GM21423 (cell line): ENCODE results near the gene SLC44A5.
"Not testable (repeated sequence)": the region's sequence is repeated elsewhere in the genome, so short reads cannot be mapped to it uniquely, and the experiment has no call there.

Source experiments
- ATAC-seq: cut with Tn5 transposase; IDR thresholded peaks from one replicate; pipeline ENCODE4 v1.9.1; 2021; ENCODE audit warnings: mild to moderate bottlenecking, moderate library complexity; ENCODE audit not compliant: unreplicated experiment

The SLC44A5 gene

GRCh38 chr1:75528001-75528400, 82.9 kb downstream of the SLC44A5 start:
- no peak for ATAC-seq

- no peak for ATAC-seq
These were observed 88.5 kb downstream of the SLC44A5 start for GRCh38 chr1:75522389-75522788.

- ATAC-seq: no peak
These were observed 89.3 kb downstream of the SLC44A5 start for GRCh38 chr1:75521658-75522057.

DNA sequence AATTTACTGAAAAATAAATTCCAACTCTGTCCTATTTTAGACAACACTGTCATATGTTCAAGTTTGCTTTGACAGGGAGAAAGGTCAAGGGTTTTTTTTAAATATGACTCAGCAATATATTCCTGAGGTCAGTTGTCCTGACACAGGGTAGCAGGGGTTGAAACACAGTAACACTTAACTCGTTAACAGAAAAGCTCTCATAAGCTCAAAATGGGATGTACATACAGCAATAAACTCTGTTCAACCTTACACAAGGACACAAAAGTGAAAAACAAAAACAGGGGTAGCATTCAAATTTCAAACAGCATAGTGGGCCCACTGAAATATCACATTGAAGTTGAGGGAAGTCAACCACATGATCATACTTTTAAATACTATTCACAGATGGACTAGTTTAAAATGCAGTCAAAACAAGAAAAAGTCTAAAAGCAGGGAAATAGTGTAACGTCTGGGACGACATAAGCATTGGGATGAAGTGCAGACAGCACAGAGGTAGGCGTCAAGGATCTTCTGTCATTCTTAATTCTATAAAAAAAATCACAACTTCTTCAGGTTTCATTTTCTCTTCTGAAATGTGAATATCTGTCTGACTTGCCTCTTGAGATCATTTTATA, 89.9 kb downstream of the SLC44A5 start:
- ATAC-seq: no peak

DNA sequence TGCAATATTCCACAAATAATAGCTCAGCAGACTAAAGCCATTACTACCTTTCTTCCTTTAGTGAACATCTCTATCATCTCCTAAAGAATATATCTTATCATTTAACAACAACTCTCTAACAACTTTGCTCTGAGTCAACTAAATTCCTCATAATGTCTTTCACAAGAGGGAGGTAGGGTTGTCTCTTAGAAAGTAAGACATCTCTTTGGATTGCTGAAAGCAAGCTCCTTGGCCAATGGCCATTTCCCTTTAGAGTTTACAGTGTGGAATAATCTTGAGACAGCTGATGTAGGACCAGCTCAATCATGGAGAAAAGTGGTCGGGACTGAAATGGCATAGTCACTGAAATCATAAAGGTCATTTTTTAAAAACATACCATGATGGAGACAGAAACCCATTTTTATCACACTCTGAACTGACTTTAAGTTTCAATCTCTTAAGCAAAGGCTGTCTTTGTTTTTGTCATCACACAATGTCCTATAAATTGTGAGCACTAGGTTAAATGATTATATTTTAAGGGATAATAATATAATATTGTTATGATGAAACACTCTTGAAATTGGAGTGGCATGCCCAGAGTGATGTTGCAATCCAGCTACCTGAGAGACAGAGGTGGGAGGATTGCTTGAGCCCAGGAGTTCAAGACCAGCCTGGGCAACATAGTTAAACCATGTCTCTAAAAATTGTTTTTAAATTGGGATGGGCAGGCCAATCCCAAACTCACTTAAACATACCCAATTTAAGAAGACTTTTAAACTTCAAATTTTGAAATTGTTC, 91.1 kb downstream of the SLC44A5 start:
- no peak for ATAC-seq

- no peak for ATAC-seq
These were observed 92.2 kb downstream of the SLC44A5 start for GRCh38 chr1:75518686-75519085.

DNA sequence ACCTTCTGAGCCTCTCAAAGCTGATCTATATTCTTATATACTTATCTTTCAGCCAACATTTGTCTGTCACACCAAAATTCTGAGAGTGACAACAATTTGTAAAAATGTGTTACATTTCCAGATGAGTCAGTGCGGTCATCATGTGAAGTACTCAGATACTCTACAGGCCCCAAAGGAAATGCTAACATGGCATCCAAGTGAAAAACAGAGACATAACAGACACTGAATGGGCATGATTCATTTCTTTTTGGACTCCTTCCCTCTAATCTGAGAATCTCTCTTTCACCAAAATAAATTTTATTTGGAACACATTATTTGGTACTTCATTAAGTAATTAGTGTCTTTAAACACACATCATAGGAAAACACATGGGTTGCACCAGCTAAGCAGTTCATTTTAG, 96.6 kb downstream of the SLC44A5 start:
- no peak for ATAC-seq

GRCh38 chr1:75506976-75507375, 103.9 kb downstream of the SLC44A5 start:
- no peak for ATAC-seq

GRCh38 chr1:75503221-75503974, 107.5 kb downstream of the SLC44A5 start:
- no peak for ATAC-seq

DNA sequence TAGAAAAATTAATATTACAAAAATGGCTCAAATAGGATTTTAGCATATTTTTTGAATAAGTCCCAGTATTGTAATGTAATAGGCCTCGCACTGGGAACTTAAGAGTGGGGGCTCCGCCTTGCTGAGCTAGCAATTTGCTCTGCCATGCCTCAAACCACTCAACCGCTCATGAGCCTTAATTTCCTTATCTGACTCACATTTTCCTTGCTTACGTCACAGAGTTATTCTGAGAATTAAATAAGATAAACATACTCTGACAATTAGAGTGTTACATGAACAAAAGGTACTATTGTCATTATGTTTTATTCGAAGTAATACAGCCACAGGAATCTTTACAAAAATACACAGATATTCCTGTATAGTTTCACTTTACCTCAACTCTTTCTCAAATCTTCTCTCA, 108.1 kb downstream of the SLC44A5 start:
- no peak for ATAC-seq

- ATAC-seq: no peak
These were observed 109.2 kb downstream of the SLC44A5 start for GRCh38 chr1:75501577-75502295.

DNA sequence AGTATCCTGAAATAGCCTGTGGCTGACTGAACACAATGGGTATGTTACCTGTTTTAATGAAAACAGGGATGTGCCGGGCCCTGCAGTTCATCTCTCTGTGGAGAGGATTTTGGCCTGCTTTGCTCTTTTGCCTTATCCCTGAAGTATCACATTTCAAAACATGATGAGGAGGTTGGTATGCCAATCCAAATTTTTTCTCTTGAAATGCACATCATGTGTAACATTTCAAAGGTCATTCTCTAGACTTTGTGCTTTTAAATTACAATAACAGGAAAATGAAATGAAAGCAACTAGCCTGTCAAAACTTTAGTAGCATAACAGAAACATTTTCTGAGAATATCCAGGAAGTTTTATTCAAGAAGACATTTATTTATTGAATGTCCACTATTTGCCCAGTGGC, 118.9 kb downstream of the SLC44A5 start:
- ATAC-seq: no peak

GRCh38 chr1:75487399-75487798, 123.5 kb downstream of the SLC44A5 start:
- ATAC-seq: no peak

GRCh38 chr1:75484789-75485188, 126.1 kb downstream of the SLC44A5 start:
- no peak for ATAC-seq

DNA sequence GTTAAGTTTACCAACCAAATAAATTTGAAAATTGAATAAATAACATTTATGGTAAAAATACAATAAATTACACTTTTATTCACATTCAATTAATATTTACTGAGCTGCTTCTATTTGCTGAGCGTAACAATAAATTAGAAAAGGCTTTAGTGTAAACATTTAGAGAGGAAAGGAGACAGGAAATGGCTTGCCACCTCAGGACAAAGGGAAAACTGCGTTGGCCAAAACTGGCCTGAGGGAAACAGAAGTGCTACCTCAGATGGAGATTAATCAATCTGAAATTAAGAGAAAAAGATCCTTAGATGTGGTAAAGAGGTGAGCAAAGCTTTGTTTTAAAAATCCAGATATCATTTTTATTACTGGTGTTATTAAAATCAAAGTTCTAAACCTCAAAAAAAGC, 128.0 kb downstream of the SLC44A5 start:
- no peak for ATAC-seq

DNA sequence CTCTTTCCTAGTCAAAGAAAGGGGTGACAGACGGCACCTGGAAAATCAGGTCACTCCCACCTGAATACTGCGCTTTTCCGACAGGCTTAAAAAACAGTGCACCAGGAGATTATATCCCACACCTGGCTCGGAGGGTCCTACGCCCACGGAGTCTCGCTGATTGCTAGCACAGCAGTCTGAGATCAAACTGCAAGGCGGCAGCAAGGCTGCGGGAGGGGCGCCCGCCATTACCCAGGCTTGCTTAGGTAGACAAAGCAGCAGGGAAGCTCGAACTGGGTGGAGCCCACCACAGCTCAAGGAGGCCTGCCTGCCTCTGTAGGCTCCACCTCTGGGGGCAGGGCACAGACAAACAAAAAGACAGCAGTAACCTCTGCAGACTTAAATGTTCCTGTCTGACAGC, 134.4 kb downstream of the SLC44A5 start:
- not testable (repeated sequence) for ATAC-seq

DNA sequence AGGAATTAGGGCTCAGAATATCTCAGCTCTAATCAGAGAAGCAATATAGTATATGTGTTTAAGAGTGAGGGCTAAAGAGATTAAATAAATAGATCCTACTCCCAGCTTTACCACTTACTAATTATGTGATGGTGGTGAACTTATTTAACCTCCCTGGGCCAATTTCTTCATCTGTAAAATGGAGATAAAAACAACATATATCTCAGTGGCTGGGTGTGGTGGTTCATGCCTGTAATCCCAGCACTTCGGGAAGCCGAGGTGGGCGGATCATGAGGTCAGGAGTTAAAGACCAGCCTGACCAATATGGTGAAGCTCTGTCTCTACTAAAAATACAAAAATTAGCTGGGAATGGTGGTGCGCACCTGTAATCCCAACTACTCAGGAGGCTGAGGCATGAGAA, 135.2 kb downstream of the SLC44A5 start:
- no peak for ATAC-seq

GRCh38 chr1:75472971-75473603, 137.8 kb downstream of the SLC44A5 start:
- ATAC-seq: no peak

GRCh38 chr1:75472089-75472970, 138.6 kb downstream of the SLC44A5 start:
- no peak for ATAC-seq

DNA sequence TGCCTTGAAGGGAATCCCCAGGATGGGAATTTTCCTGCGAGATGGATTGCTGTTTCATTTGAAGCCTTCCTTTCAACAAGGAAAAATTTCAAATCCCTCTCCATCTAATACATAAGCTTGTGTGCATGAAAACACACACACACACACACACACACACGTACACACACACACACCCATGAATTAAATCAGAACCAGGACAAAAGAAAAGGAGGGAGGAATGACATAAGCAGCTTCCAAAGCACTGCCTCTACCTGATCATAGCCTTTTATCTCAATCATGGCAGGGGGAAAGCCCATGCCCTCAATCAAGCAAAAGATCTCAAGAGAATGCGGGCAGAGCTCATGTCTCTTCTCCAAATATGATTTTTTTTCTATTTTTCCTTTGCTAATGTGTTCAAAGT, 139.7 kb downstream of the SLC44A5 start:
- no peak for ATAC-seq
